Kidney (tissue), 14 donors: ENCODE measurements around the gene SLCO4A1. TPM values are rescaled to one million over a fixed set of nuclear protein-coding genes. Genes with fewer than 3 reads are reported as not detected.

Experiments
- DNase-seq, 5 donors: peaks; one replicate each; pipeline ENCODE4 v3.0.0-alpha.2; 2013 to 2020
- FAIRE-seq: peaks from 2 replicates; lab custom pipeline; 2012; peaks lifted over from hg19 to GRCh38; lab: Jason Lieb, UNC
- H3K27ac ChIP-seq, 2 donors: one replicate each; pipeline ENCODE4 v1.7.0; 2013; ENCODE audit warnings: low read depth in 2 of 2, low read length in 2 of 2, inconsistent platforms in 1 of 2
- H3K27me3 ChIP-seq: one replicate; pipeline ENCODE4 v1.7.1; 2013; ENCODE audit warnings: low read length, inconsistent platforms; ENCODE audit not compliant: control insufficient read depth, insufficient read depth
- H3K36me3 ChIP-seq, 3 donors: one replicate each; pipeline versions ENCODE4 v1.7.0 to v1.7.1; 2013; ENCODE audit warnings: low read length in 3 of 3, control low read depth in 1 of 3, inconsistent platforms in 1 of 3; ENCODE audit not compliant: insufficient read depth in 3 of 3, control insufficient read depth in 2 of 3
- H3K4me1 ChIP-seq, 3 donors: one replicate each; pipeline versions ENCODE4 v1.7.0 to v1.7.1; 2013; ENCODE audit warnings: low read length in 3 of 3, inconsistent platforms in 1 of 3, low read depth in 1 of 3; ENCODE audit not compliant: control insufficient read depth in 2 of 3, insufficient read depth in 2 of 3
- H3K4me3 ChIP-seq, 3 donors: one replicate each; pipeline versions ENCODE4 v1.7.0 to v1.8.1; 2013; ENCODE audit warnings: low read length in 3 of 3, control low read depth in 1 of 3, inconsistent platforms in 1 of 3
- H3K9ac ChIP-seq, 3 donors: one replicate each; pipeline versions ENCODE4 v1.7.0 to v1.7.1; 2013; ENCODE audit warnings: low read length in 3 of 3, control low read depth in 1 of 3, inconsistent platforms in 1 of 3
- H3K9me3 ChIP-seq, 3 donors: one replicate each; pipeline versions ENCODE4 v1.7.0 to v1.7.1; 2013; ENCODE audit warnings: low read length in 3 of 3, control low read depth in 1 of 3, inconsistent platforms in 1 of 3; ENCODE audit not compliant: control insufficient read depth in 2 of 3, insufficient read depth in 1 of 3
- CTCF ChIP-seq: IDR thresholded peaks from 3 replicates; pipeline ENCODE4 v1.5.1; 2012; ENCODE audit warnings: mild to moderate bottlenecking, moderate library complexity, borderline replicate concordance; ENCODE audit not compliant: insufficient read depth; ENCODE audit errors: extremely low read depth
- intact Hi-C: fragments of 100-400 bp; cut with DNase I; formaldehyde crosslinking; loops from one replicate; pipeline ENCODE4 v1.11.1; 2022
- polyA plus RNA-seq: library from polyadenylated mRNA; stranded (reverse); fragments of 350-450 nt; fragmentation: Illumina TruSeq; extraction: RNeasy Lipid Tissue Mini Kit (QIAGEN cat#74804); gene quantifications from one replicate; pipeline ENCODE4 v1.2.3, GENCODE V29; 2014; ENCODE audit warnings: low read depth, low replicate concordance; ENCODE audit not compliant: insufficient read depth
- total RNA-seq: library from RNA; stranded (reverse); fragmentation: NEBNext Ultra II Directional; extraction: Animal tissue kit (Norgen Biotek cat#: 25700); gene quantifications from one replicate; pipeline ENCODE4 v1.2.1, GENCODE V29; 2021
- donor health status: control.
- donor health status: control.
- donor health status: control.
- donor health status: control.
- donor health status: control.
- donor health status: DM: yes; HTN: yes; CAD: no.
- donor health status: Normal renal cell carcinoma (clear cell type).

SLCO4A1 gene
- total and polyA plus RNA-seq, 2 donors from 2014 or later, result 12.4 to 80.3 TPM

GRCh38 chr20:62614085-62614960, 28.0 kb upstream of the SLCO4A1 start:
- no peak for DNase-seq

GRCh38 chr20:62614961-62615680, 27.2 kb upstream of the SLCO4A1 start:
- no peak for FAIRE-seq
- Histone ChIP-seq H3K9me3 (no peaks in the 10 kb centered on the region), H3K36me3 (no peaks in the 10 kb centered on the region), H3K9ac (no peak overlapping the region), H3K4me1 (no peaks in the 10 kb centered on the region), H3K27me3 (no peaks in the 10 kb centered on the region), H3K27ac (no peak overlapping the region), H3K4me3 (no peak overlapping the region)
- intact Hi-C loops, result loop anchor here (5.0 kb wide), 1 partner anchor 118 kb away; no protein-coding TSS in a partner anchor
- DNase-seq, result peak in 1 of 5 donors; percentile 60
- TF ChIP-seq CTCF, result no peak

More at GRCh38 chr20:62614085-62614960, 28.0 kb upstream of the SLCO4A1 start:
- Histone ChIP-seq H3K9me3 (no peaks in the 10 kb centered on the region), H3K36me3 (no peaks in the 10 kb centered on the region), H3K9ac (no peak overlapping the region), H3K4me1 (no peaks in the 10 kb centered on the region), H3K27ac (no peak overlapping the region), H3K27me3 (no peaks in the 10 kb centered on the region), H3K4me3 (no peak overlapping the region)
- TF ChIP-seq CTCF, result no peak
- intact Hi-C loops, result no loop called here
- no peak for FAIRE-seq

GRCh38 chr20:62615750-62616251, 26.5 kb upstream of the SLCO4A1 start:
- Histone ChIP-seq H3K4me3 (no peak overlapping the region), H3K9me3 (no peaks in the 10 kb centered on the region), H3K36me3 (no peaks in the 10 kb centered on the region), H3K9ac (no peak overlapping the region), H3K4me1 (no peaks in the 10 kb centered on the region), H3K27ac (no peak overlapping the region), H3K27me3 (no peaks in the 10 kb centered on the region)
- no peak for FAIRE-seq
- DNase-seq, result no peak
- intact Hi-C loops, result loop anchor here (5.0 kb wide), 1 partner anchor 118 kb away; no protein-coding TSS in a partner anchor
- TF ChIP-seq CTCF, result no peak
